SKM-1 (cell line): ENCODE measurements around the gene COA5.

Experiments used
- DNase-seq: peaks from one replicate; lab custom pipeline; 2025; ENCODE audit not compliant: unreplicated experiment; lab: John Stamatoyannopoulos, UW

COA5 gene

DNA sequence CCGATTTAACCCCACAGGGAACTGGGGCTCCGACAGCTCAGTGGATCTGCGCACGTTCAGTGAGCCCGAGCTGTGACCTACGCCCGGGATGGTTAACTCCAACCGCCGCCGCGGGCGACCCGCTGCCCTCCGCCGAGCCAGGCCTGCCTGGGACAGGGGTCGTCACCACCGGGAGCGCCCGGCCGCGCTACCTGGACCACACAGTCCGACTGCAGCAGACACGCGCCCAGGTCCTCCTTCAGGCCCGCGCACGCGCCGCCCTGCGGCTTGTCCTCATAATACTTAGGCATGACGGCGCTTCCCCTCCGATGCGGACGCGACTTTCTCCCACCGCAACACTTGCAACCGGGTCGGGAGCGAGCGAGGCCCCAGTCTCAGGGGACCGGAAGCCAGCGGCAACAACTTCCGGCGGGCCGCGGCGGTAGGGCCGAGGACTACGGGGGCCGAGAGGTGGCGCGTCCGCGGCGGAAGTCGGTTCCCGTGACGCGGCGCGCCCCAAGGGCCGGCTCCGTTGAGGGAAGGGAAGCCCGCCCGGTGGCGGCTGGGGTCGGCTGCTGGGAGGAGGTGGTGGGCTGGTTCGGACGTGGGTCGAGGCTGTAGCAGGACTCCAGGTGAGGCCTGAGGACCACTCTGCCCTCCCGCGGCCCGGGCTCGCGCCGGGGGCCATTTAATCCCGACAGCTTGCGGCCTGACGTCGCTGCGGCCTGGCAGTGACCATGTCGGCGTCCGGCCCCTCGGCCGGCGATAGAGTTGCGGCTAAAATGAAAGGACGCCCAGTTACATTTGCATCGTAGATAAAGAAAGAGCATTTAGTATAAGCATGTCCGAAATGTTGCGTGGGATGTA, at the start of gene COA5, which contains the start of gene UNC50:
Gene COA5 (minus strand): TSS at position 397 of the 846 bp plus-strand sequence. CDS start 107 bp downstream, at position 290.
Gene UNC50 (plus strand): TSS at position 474 of the 846 bp plus-strand sequence. CDS start 1,171 bp downstream, outside the sequence.
- DNase-seq, result peak; percentile 73

GRCh38 chr2:98656800-98657199, 48.5 kb upstream of the COA5 start:
- DNase-seq, result peak; percentile 76

- peak; percentile 42 for DNase-seq
Measured at GRCh38 chr2:98654699-98655495, 46.6 kb upstream of the COA5 start.

DNA sequence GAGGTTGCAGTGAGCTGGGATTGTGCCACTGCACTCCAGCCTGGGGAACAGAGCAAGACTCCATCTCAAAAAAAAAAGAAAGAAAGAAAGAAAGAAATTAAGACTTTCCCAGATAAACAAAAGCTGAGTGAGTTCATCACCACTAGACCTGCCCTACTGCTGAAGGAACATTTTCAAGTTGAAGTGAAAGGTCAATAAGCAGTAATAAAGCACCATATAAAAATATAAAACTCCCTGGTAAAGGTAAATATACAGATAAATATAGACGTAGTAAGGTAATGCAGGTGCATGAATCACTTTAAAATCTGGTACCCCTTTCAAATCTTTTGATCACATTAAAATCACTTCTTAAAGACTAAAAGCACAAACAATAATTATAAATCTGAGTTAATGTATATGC, 42.7 kb upstream of the COA5 start:
- no peak for DNase-seq

- no peak for DNase-seq
Measured at GRCh38 chr2:98649992-98650375, 41.7 kb upstream of the COA5 start.

GRCh38 chr2:98649135-98649991, 41.1 kb upstream of the COA5 start:
- DNase-seq, result peak; percentile 72

DNA sequence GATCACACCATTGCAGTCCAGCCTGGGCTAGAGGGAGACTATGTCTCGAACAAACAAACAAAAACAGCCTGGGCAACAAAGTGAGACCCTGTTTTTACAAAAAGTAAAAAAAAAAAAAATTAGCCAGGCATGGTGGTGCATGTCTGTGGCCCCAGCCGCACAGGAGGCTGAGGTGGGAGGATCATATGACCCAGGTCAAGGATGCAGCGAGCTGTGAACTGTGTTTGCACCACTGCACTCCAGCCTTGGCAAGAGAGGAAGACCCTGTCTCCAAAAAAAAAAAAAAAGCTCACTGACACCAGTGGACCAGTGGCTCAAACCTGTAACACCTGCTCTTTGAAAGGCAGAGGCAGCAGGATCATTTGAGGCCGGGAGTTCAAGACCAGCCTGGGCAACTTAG, 40.1 kb upstream of the COA5 start:
- no peak for DNase-seq

DNA sequence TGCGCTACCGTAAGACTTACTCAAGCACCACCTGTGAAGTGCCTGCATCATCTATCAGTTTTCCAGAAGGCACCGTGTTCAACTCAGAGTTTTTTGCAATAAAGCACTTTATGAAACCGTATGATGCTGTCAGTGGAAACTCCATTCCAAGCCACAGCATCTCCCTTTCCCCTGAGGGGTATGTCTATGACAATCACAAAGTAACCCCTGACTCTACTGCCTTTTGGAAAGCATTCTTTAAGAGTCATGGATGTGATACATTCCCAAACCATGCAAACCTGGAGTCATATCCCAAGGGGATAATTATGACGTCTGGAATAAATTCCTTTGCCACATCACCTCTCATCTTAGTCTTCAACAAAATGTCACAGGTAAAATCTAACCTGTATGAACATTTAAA, 39.3 kb upstream of the COA5 start:
- no peak for DNase-seq

DNA sequence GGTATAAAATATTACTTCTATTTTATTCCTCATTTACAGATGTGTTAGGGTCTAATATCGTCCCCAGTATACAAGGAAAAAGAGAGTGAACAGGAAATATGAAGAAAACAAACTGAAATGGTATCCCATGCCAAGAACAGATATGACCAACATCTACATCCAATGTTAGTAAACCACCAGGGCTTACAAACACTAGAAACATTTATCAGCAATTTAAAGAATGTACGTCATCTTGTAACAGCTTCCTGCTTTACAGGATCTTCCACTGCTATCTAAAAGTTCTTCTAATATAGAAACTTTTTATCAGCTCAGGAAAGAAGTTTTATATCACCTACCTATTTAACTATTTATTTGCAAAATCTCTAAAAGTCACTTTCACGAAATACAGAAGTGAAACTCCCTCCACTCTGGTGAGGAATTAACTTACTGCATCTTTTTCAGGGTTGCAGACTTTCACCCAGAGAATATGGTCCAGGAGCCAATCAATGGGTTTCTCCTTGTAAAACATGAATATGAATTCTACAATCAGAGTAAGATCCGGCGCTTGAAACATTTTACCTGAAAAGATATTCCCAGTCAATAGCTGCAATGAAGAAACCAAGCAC, 35.3 kb upstream of the COA5 start:
- DNase-seq, result no peak

- DNase-seq, result no peak
Measured at GRCh38 chr2:98637401-98638147, 29.3 kb upstream of the COA5 start.

DNA sequence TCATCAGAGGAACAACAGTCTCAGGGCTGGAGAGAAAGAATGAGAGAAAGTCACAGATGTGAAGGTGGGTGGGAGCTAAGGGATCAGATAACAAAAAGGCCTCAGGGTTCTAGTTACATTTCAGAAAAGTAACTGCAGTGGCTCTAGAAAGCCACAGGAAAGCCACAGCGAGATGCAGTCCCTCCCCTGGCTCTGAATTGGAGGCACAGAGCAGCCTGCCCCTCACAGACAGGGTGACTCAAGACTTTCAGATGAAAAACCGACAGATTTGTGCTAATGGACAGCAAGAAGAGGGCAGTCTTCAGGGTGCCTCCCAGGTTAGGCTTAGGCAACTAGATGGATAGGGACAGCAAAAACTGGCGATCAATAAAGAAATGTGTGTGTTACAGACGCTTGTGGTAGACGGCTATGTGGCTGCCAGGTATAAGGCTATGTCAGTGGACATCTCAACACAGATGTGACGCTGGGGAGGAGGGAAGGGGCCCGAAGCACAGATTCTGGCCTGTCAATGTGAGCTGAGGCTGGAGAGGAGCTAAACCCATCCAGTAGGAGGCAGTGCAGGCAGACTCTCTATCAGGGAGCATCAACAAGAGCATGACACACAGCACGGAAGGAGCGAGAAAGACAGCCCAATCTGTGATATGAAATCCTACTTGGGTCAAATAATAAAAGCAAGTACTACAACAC, 26.2 kb upstream of the COA5 start:
- no peak for DNase-seq

DNA sequence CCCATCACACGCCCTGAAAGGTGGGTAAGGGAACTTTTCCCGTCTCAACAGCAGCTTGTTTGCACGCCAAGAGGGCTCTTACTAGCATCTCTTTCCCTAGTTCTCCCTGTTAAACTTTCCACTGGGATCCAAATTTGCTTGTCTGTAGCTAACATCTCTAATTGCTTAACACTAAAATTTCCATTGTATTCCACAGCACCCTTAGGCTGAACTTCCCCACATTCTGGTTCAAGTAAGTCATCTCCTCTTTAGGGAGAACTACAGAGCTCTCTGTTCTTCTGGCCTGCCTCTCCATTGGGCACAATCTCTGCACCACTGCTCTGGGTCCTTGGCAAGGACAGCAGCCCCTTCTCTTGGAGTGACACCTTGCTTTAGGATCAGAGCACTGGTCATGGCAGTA, 24.0 kb upstream of the COA5 start:
- DNase-seq, result no peak

GRCh38 chr2:98623657-98624056, 15.3 kb upstream of the COA5 start:
- DNase-seq, result no peak

DNA sequence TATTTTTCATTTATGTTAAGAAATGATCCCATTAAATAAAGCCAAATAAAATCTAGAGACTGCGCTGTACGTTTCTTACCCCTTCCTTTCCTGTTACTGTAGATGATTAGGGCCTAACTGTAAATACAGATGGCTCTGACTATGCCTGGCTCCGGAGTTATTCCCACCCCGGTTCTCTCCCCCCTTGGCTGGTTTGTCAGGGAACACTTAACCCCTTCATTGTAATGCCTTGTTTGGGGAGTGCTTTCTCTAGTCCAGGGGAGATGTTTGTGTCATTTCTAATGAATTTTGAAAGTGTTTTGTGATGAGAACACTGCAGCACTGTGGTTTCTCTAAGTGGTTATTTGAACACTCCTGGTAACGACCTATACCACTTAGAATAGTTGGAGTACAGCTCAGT, 8.8 kb upstream of the COA5 start:
- DNase-seq, result no peak

GRCh38 chr2:98615481-98615880, 7.2 kb upstream of the COA5 start:
- DNase-seq, result no peak

DNA sequence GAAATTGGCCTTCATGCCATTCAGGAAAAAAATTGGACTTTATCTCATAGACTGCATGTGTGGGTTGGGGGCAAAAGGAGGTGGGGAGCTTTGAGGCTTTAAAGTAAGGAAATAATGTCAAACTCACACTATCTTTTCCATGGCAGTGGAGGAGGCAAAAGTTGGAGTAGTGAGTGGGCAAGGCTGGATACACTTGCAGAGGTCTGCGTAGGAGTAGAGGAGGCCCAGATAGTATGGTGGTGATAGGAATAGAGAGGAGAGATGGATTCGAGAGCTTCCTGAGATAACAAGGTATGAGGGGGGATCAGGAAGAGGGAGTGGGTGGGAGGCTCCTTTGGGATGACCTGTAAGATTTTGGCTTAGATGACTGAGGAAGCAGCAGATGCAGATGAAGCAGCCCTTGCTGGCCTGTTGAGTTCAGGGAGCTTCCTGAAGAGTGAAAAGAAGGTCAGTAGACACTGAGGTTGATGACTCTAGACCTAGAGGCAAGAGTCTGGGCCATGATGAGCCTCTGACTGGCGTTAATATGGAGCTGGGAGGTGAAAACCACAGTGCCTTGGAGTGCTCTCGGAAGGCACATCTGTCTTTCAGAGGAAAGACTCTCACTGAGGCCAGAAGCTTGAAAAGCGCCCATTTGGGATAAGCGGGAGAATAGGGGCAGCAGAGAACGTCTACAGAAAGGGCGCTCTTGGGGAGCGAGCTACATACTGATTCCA, 5.9 kb upstream of the COA5 start:
- DNase-seq, result no peak

DNA sequence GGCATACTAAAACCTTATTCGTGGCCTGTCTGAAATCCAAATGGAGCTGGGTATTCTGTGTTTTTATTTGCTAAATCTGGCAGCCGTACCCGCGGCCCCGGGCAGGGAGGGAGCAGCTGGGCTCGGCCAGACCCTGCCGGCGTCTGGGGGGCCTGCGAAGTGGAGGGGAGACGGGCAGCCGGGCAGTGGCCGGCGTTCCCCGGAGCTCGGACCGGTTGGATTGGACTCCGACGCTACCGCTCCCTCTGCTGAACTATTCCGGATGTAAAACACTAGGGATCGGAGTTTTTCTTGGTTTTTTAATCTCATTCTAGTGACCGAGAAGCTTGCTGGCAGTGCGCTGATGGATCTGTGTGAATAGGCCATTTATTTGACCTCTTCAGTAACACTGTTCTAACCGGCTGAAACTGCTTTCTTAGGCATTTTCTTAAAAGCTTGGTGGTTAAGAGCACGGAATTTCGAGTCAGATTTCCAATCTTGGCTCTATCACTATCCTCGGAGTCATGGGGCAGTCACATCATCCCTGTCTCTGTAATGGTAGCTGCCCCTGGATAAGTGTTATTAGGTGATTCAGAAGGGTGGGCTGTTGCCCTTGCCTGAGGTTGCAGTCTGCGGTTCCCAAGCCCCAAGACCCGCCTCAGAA, 771 bp upstream of the COA5 start:
- DNase-seq, result no peak

- DNase-seq, result no peak
Measured at GRCh38 chr2:98607741-98608115, 584 bp downstream of the COA5 start.
